ENCODE data around the gene COA1.

The COA1 gene

GRCh38 chr7:43656997-43657396, 72.3 kb downstream of the COA1 start:
- TF ChIP-seq ZNF8 (CRISPR knock-in tag; IDR thresholded peaks at IDR 0.05) (no peak), TSHZ2 (CRISPR knock-in tag; IDR thresholded peaks at IDR 0.05) (no peak), CREB5 (CRISPR knock-in tag; IDR thresholded peaks at IDR 0.05; ENCODE audit: low read depth) (no peak), BACH2 (CRISPR knock-in tag; IDR thresholded peaks at IDR 0.05; ENCODE audit: borderline replicate concordance) (no peak), ZFP3 (CRISPR knock-in tag; IDR thresholded peaks at IDR 0.05) (no peak), SNAI2 (CRISPR knock-in tag; IDR thresholded peaks at IDR 0.05) (no peak), ZC3H10 (CRISPR knock-in tag; IDR thresholded peaks at IDR 0.05) (no peak), OSR1 (CRISPR knock-in tag; IDR thresholded peaks at IDR 0.05) (no peak), CSDC2 (CRISPR knock-in tag; IDR thresholded peaks at IDR 0.05) (no peak), ZFP30 (CRISPR knock-in tag; IDR thresholded peaks at IDR 0.05) (no peak), ZNF565 (CRISPR knock-in tag; conservative IDR thresholded peaks at IDR 0.05; ENCODE audit: low read depth) (no peak), RARB (CRISPR knock-in tag; IDR thresholded peaks at IDR 0.05) (no peak), PPARA (CRISPR knock-in tag; IDR thresholded peaks at IDR 0.05; ENCODE audit: borderline replicate concordance) (no peak), PATZ1 (CRISPR knock-in tag; IDR thresholded peaks at IDR 0.05; ENCODE audit: borderline replicate concordance) (no peak)
- no peak for ATAC-seq

GRCh38 chr7:43655584-43655983, 73.7 kb downstream of the COA1 start:
- no peak for ATAC-seq
- no peak for TF ChIP-seq TOX (CRISPR knock-in tag; IDR thresholded peaks at IDR 0.05; ENCODE audit: borderline replicate concordance)
- no peak for TF ChIP-seq TCF4 (CRISPR knock-in tag; IDR thresholded peaks at IDR 0.05; ENCODE audit: borderline replicate concordance)
- TF ChIP-seq ZC3H10 (CRISPR knock-in tag; IDR thresholded peaks at IDR 0.05): no peak
- no peak for TF ChIP-seq ZFP30 (CRISPR knock-in tag; IDR thresholded peaks at IDR 0.05)
- TF ChIP-seq SNAI2 (CRISPR knock-in tag; IDR thresholded peaks at IDR 0.05): no peak
- TF ChIP-seq BACH2 (CRISPR knock-in tag; IDR thresholded peaks at IDR 0.05; ENCODE audit: borderline replicate concordance): no peak
- TF ChIP-seq RARB (CRISPR knock-in tag; IDR thresholded peaks at IDR 0.05): no peak
- no peak for TF ChIP-seq ESRRG (CRISPR knock-in tag; IDR thresholded peaks at IDR 0.05)
- no peak for TF ChIP-seq GLIS3 (CRISPR knock-in tag; IDR thresholded peaks at IDR 0.05)
- no peak for TF ChIP-seq ZNF565 (CRISPR knock-in tag; conservative IDR thresholded peaks at IDR 0.05; ENCODE audit: low read depth)
- no peak for TF ChIP-seq OSR1 (CRISPR knock-in tag; IDR thresholded peaks at IDR 0.05)
- TF ChIP-seq POU6F1 (CRISPR knock-in tag; IDR thresholded peaks at IDR 0.05; ENCODE audit: borderline replicate concordance, low read depth): no peak
- no peak for TF ChIP-seq ARNTL (CRISPR knock-in tag; IDR thresholded peaks at IDR 0.05; ENCODE audit: borderline replicate concordance, low read depth)
- TF ChIP-seq ZNF8 (CRISPR knock-in tag; IDR thresholded peaks at IDR 0.05): no peak
- TF ChIP-seq PATZ1 (CRISPR knock-in tag; IDR thresholded peaks at IDR 0.05; ENCODE audit: borderline replicate concordance): no peak
- no peak for TF ChIP-seq ZFP3 (CRISPR knock-in tag; IDR thresholded peaks at IDR 0.05)
- TF ChIP-seq CREB5 (CRISPR knock-in tag; IDR thresholded peaks at IDR 0.05; ENCODE audit: low read depth): no peak
- TF ChIP-seq ZNF70 (CRISPR knock-in tag; IDR thresholded peaks at IDR 0.05): no peak
- no peak for TF ChIP-seq TSHZ2 (CRISPR knock-in tag; IDR thresholded peaks at IDR 0.05)

All from SK-N-SH treated with all-trans-retinoic acid at 6 μM for 48 hours (cell line).